ENCODE measurements around the gene FAM131B. TPM values are rescaled to one million over a fixed set of nuclear protein-coding genes. Genes with fewer than 3 reads are reported as not detected.
A peak's percentile ranks its signal among the peaks of the same experiment; 100 is the strongest.

The FAM131B gene
- total and polyA plus RNA-seq, 2 of the 13 experiments (the other 11 are each of a cell fraction or from before 2014, with no cell fraction given): 0.07 TPM; not detected in 1

DNA sequence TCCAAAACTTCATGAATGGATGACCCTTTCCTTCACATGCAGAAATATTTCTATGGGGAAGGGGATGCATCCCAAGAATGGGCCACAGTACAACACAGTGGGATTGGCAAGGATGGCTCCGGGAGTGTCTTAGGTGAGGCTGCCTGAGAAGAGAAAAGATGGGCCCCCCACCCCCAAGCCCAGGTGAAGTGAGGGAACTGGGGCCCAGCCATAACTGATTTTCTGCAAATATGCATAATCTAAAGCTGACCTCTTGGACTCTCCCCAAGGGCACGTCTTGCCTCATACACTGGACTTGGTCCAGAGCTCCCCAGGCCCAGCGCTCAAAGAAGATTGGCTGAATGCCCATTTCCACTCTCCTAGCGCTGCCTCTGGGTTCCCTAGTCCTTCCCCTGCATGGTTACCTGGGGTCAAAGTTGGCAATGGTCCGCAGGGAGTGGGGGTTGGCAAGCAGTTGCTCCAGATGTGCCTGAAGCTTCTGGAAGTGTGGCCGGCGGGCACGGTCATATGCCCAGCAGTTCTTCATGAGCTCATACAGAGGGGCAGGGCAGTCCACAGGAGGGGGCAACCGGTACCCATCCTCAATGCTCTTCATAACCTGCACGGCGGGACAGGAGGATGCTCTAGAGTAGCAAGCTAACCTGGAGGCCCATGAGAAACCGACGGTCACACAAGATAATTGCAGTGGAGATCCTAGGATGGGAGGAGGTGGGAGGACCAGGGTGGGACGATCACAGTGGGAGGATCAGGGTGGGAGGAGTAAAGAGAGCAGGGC, 30.9 kb upstream of the FAM131B start (continued):
- TF ChIP-seq REST (IDR thresholded peaks at IDR 0.05; ENCODE audit: borderline replicate concordance in 1 of 2, low read depth in 1 of 2, low read length in 2 of 2) (peak in 1 of 2 experiments; percentile 36; a peak in 1 of 4 replicates), ZNF431 (CRISPR knock-in tag; IDR thresholded peaks at IDR 0.05; ENCODE audit: borderline replicate concordance, low read depth) (peak; percentile 69; the same call in 1 of the 2 replicates), ZNF589 (CRISPR knock-in tag; conservative IDR thresholded peaks at IDR 0.05) (peak; percentile 49; the same call in 1 of the 2 replicates), ZNF883 (CRISPR knock-in tag; IDR thresholded peaks at IDR 0.05; ENCODE audit: not compliant biosample characterization) (peak; percentile 39), ZNF607 (CRISPR knock-in tag; IDR thresholded peaks at IDR 0.05; ENCODE audit: borderline replicate concordance) (0 out of 2 replicates have a peak, but pooled peaks have one; percentile 52), PTBP1 (IDR thresholded peaks at IDR 0.05; ENCODE audit: low read depth, low read length, poor library complexity, severe bottlenecking) (no peak), NR2F6 (IDR thresholded peaks at IDR 0.05) (peak; percentile 85), NR2F6 (CRISPR knock-in tag; IDR thresholded peaks at IDR 0.05) (peak; percentile 89), ZNF124 (CRISPR knock-in tag; IDR thresholded peaks at IDR 0.05) (0 out of 2 replicates have a peak, but pooled peaks have one; percentile 60), ZNF460 (CRISPR knock-in tag; IDR thresholded peaks at IDR 0.05; ENCODE audit: borderline replicate concordance) (no peak), ZNF563 (CRISPR knock-in tag; IDR thresholded peaks at IDR 0.05) (no peak), HMG20A (CRISPR knock-in tag; IDR thresholded peaks at IDR 0.05; ENCODE audit: borderline replicate concordance) (peak; percentile 83), JUNB (CRISPR knock-in tag; IDR thresholded peaks at IDR 0.05; ENCODE audit: borderline replicate concordance) (0 out of 2 replicates have a peak, but pooled peaks have one; percentile 18), ZBTB7B (CRISPR knock-in tag; IDR thresholded peaks at IDR 0.05) (peak; percentile 75; the same call in 1 of the 2 replicates), WIZ (CRISPR knock-in tag; IDR thresholded peaks at IDR 0.05) (no peak; the same call in 1 of the 2 replicates), ZNF564 (CRISPR knock-in tag; IDR thresholded peaks at IDR 0.05) (0 out of 2 replicates have a peak, but pooled peaks have one; percentile 59), ZBED4 (CRISPR knock-in tag; IDR thresholded peaks at IDR 0.05; ENCODE audit: borderline replicate concordance) (peak; percentile 69; the same call in 1 of the 2 replicates)
- TF ChIP-seq, protein P1, sequence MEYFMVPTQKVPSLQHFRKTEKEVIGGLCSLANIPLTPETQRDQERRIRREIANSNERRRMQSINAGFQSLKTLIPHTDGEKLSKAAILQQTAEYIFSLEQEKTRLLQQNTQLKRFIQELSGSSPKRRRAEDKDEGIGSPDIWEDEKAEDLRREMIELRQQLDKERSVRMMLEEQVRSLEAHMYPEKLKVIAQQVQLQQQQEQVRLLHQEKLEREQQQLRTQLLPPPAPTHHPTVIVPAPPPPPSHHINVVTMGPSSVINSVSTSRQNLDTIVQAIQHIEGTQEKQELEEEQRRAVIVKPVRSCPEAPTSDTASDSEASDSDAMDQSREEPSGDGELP (IDR thresholded peaks at IDR 0.05; ENCODE audit: borderline replicate concordance, low read depth): peak; percentile 45; the same call in 1 of the 2 replicates
- TF ChIP-seq, protein P2, sequence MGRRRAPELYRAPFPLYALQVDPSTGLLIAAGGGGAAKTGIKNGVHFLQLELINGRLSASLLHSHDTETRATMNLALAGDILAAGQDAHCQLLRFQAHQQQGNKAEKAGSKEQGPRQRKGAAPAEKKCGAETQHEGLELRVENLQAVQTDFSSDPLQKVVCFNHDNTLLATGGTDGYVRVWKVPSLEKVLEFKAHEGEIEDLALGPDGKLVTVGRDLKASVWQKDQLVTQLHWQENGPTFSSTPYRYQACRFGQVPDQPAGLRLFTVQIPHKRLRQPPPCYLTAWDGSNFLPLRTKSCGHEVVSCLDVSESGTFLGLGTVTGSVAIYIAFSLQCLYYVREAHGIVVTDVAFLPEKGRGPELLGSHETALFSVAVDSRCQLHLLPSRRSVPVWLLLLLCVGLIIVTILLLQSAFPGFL (CRISPR knock-in tag; IDR thresholded peaks at IDR 0.05): no peak

Data from HepG2 (cell line).